ENCODE results near the gene PAIP1.
"Not testable (repeated sequence)": the region's sequence is repeated elsewhere in the genome, so short reads cannot be mapped to it uniquely, and the experiment has no call there.

PAIP1 gene

DNA sequence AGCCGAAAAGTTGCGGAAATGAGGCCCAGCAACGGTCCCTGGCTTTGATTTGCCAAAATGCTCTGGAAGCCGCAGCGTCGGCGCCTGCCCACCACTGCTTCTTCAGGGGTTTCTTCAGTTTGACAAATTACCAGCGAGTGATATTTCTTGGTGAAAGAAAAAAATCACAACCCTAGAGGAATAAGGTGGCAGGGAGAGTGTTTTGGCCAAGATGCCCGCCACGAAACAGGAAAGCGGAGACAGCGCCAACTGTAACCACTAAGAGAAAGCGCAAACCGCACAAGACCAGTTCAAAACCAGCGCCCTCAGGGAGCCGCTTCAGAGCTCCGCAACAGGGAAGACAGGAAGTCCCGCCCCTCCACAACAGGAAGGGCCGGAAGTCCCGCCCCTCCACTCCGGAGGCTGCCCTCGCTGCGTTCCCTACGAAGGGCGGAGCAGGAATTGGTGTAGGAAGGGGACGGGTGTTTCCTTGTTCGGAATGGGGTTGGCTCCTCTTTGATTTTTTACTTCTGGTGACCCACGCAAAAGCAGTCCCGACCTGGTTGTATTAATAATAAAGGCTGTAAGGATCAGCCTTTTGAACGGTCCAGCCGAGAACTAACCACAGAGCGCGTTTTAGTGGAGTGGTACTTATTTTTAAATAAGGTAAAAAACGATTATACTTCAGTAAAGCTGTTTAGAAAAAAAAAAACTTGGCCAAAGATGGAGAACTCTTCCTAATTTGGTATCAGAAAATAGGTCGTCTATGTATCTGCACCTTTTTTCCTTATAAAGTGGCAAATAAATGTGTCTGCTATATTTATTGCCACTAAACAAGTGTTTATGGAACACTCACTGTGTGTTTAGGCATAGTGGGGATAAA lies 41.8 kb downstream of the PAIP1 start, which contains the start of gene C5orf34:
TSS of gene C5orf34 (minus strand) at position 333 of the 862 bp plus-strand sequence. CDS start 5,809 bp downstream, outside the sequence.
- DNase-seq: peak; percentile 93

DNA sequence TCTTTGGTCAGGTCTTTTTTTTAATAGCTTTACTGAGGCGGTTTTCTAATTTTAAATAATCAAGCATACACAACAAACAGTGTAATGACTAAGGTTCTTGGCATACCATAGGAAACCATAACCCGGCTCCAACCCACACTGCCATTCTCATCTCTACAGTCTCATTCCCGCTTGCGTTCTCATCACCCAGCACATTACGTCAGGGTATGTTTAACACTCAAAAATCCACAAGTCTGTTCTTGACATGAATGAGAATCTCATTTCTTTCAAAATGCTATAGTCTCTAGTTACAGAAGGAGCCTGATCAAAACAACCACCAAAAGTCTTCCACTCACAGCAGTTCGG lies 42.4 kb downstream of the PAIP1 start:
- no peak for DNase-seq

DNA sequence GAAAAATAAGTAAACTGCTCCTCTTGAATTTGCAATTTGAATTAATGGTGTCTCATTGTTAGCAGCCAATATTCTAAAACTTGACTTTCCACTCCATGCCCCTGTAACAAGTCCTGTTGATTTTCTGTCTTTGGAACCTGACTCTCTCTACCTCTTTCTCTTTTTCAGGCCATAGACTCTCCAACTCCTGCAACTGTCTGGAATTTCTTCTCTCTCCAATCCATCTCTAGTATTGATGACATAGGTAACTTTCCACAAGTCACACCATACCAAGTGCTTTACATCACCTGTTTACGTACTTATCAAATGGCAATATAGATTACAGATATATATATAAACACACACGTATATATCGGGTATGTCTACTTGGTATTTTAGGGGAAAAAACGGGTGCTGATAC lies 42.9 kb downstream of the PAIP1 start:
- DNase-seq: no peak

DNA sequence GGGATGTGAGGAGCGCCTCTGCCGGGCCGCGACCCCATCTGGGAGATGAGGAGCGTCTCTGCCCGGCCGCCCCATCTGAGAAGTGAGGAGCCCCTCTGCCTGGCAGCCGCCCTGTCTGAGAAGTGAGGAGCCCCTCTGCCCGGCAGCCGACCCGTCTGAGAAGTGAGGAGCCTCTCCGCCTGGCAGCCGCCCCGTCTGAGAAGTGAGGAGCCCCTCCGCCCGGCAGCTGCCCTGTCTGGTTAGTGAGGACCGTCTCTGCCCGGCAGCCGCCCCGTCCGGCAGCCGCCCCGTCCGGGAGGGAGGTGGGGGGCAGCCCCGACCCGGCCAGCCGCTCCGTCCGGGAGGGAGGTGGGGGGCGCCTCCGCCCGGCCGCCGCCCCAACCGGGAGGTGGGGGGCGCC lies 45.8 kb downstream of the PAIP1 start:
- not testable (repeated sequence) for DNase-seq

DNA sequence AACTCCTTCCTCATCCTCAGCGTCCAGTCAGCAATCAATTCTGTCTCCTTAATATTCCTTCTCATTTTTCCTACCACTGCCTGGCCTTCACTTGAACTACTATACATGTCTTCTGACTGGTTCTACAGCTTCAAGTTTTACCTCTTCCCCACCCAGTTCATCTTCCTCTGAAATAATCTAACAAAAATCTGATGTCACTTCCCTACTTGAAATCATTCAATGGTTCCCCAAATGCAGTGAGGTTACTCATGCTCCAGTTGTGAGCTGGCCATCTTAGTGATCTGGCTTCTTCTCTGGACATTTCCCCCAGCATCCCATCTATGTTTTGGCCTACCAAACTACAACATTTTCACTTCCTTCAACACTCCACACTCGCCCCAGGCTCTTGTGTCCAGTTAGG lies 58.3 kb downstream of the PAIP1 start:
- DNase-seq: no peak

DNA sequence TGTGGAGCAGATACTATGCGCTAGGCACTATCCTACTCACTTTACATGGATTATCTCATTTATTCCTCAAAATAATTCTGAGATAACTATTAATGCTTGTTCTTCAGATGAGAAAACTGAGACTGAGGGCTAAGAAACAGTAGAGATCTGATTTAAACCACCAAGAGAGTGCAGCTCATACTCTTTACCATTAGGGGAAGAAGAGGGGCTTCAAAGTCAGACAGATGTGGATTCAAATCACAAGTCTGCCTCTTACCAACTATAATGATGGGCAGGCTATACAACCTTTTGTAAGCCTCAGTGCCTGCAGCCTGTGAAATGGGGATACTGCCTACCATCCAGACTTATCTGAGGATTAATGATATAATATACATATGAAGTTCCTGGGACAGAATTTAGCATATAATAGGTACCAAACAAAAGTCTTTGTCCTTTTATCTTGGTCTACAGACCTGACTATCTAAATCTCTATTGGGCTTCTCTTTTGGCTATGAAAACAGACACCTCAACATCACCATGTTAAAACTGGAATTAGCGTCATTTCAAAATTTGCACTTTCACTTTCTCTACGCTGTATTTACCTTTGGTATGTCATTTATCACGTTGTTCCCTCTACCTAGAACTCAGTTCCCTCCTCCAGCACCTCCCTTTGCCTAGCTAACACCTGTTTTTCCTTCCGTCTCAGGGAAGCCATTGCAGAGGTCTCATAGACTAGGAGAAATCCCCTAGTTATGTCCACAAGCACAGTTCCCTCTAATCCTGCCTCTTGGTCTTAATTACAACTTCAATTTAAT lies 59.4 kb downstream of the PAIP1 start:
- no peak for DNase-seq

DNA sequence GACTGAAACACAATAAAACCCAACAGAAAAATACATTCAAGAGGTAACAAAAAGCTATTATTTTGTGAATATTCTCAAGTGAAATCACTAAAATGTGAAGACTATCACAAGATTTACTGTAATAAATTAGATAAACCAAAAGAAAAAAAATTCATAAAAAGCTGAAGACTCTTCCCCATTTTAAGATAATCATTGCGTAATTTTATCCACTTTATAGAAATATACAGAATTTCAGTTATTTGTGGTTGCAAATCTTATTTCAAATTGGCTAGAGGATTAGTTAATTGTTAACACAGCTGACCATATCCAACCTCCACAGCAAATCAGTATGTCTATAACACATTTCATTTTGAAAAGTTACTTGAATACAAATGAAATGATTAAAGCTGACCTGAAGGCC lies 65.6 kb downstream of the PAIP1 start:
- no peak for DNase-seq

DNA sequence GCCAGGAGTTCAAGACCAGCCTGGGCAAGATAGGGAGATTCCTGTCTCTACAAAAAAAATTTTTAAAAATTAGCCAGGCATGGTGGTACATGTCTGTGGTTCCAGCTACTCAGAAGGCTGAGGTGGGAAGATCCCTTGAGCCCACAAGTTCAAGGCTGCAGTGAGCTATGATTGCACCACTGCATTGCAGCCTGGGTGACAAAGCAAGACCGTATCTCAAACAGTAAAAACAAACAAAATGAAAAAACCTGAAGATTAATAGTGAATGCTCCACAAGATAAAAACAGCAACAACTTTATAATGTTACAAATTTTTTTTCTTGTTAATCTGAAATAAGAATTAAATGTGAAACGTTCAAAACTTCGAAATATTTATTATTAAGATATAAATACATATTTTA lies 70.5 kb downstream of the PAIP1 start:
- DNase-seq: no peak

DNA sequence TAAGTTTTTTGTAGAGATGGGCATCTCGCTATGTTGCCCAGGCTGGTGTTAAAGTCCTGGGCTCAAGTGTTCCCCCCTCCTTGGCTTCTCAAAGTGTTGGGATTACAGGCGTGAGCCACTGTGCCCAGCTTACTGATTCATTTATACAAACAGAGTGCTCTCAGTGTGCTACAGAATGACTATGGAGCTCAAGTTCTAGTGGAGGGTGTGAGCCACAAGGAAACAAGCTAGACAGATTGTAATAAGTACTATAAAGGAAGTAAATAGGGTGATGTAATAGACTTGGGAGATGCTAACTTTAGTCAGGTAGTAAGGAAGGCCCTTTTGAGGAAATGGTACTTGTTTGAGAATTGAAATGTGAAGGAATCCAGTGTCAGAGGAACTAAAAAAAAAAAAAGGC lies 71.5 kb downstream of the PAIP1 start:
- DNase-seq: peak; percentile 3

DNA sequence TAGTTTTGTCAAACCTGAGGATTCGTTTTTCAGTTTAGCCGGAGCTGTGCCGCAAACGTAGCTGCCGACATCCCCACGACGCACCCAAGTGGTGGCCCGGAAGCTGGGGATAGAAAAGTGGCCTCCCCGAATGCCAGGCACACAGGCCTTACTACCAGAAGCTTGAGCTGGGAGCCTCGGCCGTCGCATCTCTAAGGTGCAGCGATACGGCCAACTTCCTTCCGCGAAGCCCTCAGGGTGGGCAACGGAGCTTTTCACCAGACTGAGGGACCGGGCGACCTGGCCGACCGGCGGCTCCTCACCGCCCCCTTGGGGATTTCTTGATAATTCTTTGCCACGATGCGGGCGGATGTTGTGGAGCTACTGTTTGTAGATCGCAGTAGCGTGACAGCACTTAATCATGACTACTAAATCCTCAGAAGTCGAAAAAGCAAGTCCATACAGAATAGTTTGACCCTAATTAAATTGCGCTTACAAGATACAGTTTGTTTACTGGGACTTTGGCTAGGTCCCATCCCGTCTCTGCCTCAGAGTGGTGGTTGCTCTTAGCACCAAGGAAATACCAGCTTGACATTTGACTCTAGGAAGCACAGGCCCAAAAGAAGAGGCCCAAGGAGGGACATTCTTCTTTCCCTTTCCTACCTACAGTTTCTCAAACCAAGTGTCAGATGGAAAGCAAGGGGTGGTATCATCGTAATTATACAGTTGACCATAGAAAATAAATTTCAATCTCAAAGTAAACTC lies 72.6 kb downstream of the PAIP1 start:
- DNase-seq: peak; percentile 88

DNA sequence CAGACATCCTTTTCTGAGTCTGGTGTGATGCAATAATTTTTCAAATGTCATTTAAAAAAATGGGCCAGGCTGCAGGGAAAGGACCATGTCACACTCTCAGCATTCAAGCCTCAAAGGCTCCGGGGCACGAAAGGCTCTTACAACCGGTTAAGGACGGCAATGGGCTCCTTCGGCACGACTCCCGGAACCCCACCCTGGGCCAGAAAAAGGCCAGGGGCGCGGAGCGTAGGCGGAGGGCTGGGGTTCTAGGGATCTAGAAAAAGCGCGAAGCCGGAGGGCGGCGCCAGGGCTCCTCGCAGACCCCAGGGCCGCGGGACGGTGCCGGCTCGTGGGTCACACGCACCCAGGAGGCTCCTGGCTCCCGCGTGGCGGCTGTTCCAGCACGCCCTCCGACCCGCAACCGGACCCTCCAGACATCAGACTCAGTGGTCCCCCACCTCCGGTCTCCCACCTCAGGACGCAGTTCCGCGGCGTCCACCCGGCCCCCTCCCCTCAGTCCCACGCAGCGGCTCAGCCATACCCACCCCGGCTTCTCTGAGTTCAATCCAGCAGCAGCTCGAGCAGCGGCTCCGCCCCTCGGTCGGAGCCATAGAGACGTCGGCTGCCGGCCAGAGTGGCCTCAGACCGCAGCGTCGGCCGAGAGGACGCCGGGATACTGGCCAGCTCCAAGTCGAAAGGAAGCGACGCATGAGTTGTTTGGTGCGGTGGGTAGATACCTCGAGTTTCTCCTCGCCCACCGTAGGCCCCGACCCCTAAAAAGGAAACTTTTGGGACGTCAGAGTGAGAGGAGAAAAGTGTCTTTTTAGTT lies 73.4 kb downstream of the PAIP1 start, which contains the start of gene TMEM267:
TSS of gene TMEM267 (minus strand) at position 568 of the 808 bp plus-strand sequence. CDS start 29,896 bp downstream, outside the sequence.
- DNase-seq: peak; percentile 93

DNA sequence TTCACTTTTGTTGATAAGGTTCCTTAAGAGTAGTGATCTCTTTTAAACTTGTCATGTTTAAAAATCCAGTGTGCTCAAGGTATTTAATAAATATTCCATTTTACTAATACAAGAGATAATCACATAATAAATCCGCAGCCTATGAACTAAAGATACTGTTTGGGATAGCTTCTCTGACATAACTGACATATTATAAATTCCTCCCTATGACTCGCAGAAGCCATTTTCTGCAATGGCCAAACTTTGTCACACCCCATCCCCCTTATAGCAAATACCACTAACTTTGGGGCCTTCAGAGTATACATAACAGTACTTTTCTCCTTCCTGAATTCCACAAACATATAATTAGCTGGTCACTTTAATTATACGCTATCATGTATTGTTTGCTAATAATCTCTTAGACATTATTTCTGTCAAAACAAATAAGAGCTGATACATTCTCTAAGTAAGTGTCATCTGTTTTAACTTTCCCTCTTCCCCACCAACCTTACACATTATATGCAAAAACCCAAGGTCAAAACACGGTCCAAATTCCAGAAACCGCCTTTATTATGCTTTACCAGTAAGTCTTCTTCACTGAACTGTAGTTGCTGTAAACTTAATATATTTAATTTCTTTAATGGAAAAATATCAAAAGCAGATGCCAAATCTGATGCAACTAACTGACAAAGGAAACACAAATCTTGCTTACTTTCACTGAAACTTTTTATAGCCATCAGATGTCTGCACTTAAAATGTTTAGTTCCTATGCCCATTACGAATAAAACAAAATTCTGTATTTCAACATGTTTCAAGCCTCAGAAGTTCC lies 74.2 kb downstream of the PAIP1 start:
- DNase-seq: no peak
